AG09319 (cell line): ENCODE measurements around the gene C1orf94.
"Not testable (repeated sequence)": the region's sequence is repeated elsewhere in the genome, so short reads cannot be mapped to it uniquely, and the experiment has no call there.

Experiments used
- DNase-seq: peaks from one replicate; pipeline ENCODE4 v3.0.0-alpha.2; 2010; ENCODE audit warnings: low read depth; ENCODE audit errors: extremely low read depth
- TF ChIP-seq, protein P1 (sequence below): IDR thresholded peaks from 2 replicates; pipeline ENCODE4 v1.5.1; 2011; ENCODE audit warnings: low read depth, mild to moderate bottlenecking, inconsistent platforms, low read length, moderate library complexity

The C1orf94 gene

DNA sequence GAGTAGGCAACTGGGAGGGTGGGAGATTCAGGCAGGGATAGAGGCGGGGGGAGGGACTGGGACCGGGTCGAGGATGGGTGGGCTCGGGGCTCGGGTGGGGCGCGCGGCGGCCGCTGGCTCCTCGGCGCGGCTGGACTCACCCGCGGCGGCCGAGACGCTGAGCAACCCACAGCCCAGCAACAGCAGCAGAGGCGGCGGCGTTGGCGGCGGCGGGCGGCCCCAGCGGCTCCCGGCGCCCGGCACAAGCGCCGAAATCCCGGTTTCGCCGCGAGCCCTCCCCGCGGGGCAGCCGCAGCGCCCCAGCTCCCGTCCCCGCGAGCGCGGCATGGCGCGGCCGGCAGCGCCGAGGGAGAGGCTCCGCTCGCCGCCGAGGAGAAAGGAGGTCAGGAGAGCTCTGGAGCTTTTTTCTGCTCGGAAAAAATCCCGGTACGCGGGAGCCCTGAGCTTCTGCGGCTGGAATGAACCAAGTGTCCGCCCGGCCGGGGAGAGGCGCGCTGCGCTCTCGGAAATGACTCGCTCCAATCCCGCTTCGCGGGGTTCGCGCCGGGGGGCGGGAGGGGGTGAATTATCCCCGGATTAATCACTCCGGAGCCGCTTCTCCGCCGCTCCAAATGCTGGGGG lies 11.8 kb upstream of the C1orf94 start, which contains the start of gene CSMD2:
Gene CSMD2 (minus strand): TSS at position 460 of the 621 bp plus-strand sequence. CDS start 133 bp downstream, at position 327.
- TF ChIP-seq, protein P1, sequence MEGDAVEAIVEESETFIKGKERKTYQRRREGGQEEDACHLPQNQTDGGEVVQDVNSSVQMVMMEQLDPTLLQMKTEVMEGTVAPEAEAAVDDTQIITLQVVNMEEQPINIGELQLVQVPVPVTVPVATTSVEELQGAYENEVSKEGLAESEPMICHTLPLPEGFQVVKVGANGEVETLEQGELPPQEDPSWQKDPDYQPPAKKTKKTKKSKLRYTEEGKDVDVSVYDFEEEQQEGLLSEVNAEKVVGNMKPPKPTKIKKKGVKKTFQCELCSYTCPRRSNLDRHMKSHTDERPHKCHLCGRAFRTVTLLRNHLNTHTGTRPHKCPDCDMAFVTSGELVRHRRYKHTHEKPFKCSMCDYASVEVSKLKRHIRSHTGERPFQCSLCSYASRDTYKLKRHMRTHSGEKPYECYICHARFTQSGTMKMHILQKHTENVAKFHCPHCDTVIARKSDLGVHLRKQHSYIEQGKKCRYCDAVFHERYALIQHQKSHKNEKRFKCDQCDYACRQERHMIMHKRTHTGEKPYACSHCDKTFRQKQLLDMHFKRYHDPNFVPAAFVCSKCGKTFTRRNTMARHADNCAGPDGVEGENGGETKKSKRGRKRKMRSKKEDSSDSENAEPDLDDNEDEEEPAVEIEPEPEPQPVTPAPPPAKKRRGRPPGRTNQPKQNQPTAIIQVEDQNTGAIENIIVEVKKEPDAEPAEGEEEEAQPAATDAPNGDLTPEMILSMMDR: no peak; the same call in 1 of the 2 replicates
- DNase-seq: peak; percentile 14

DNA sequence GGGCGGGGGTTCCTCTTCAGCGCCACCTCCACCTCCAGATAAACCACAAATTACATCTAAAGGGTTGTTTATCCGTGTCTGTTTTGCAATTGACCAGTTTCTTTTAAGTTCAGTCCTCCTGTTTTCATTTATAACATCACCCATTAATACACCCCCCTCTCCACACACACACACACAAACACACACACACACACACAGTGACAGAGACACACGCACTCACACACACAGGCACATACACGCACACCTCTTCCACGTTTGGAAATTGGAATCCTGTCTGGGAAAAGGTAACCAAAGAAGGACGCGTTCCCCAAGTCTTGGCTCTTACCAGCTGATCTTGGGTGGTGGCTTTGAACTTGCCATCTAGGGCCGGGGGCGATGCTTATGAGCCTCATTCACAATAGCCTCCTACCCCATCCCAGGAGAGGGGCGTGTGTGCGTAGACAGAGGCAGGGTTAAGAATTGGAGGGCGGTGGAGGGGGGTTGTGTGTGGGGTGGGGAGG lies 11.2 kb upstream of the C1orf94 start:
- no peak for DNase-seq
- TF ChIP-seq, protein P1: no peak

DNA sequence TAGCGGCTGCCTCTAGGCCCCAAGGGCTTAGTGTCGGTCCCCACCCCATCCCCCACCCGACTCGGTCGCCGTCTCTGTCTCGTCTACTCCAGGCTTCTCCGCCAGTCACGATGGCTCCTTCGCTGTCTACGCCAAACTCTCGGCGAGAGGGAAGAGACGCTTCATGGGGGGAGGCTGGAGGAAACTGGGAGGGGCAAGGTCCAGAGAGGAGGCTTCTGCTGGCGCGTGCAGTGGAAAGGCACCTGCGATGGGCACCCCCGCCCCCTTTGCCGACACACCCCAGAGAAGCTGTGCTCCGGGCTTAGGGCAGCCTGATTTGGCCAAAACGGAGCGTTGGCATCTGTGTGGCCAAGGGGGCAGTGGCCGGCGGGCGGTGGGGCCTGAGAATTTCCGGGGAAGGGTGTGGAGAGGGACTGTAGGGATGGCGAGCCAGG lies 10.5 kb upstream of the C1orf94 start:
- no peak for DNase-seq
- TF ChIP-seq, protein P1: no peak

GRCh38 chr1:34166625-34167361 lies 9.9 kb upstream of the C1orf94 start:
- TF ChIP-seq, protein P1: no peak
- no peak for DNase-seq

DNA sequence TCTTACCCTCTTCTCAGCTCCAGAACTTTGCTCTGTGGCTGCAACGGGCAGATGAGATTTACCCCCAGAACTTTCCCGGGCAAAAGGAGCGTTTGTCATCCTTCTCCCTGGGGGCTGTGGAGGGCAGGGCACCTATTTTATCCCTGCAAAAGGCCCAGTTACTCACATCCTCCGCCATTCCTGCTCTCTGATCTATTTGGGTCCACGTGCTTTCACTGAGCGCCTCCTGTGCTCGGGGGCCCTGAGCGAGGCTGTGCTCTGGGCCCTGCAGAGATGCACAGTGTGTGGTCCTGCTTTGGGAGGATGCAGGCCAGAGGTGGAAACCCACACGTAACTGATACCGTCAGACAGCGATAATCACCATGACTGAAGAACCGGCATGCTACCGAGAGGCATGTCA lies 9.3 kb upstream of the C1orf94 start:
- no peak for DNase-seq
- TF ChIP-seq, protein P1: no peak

DNA sequence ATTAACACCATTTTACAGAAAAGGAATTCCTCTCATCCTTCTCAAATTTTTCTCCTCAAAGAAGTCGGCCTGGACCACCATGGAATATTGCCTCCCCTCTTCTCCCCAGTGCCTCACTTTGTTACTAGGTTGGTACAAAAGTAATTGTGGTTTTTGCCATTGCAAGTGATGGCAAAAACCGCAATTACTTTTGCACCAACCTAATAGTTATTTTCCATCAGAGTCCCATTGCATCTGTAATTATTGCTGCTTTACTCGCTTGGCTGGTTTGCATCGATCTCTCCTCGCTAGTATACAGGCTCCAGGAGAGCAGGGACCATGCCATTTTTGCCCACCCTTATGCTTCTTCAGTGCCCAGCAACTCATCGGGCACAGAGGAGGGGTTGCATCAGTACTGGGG lies 963 bp upstream of the C1orf94 start:
- TF ChIP-seq, protein P1: no peak
- no peak for DNase-seq

DNA sequence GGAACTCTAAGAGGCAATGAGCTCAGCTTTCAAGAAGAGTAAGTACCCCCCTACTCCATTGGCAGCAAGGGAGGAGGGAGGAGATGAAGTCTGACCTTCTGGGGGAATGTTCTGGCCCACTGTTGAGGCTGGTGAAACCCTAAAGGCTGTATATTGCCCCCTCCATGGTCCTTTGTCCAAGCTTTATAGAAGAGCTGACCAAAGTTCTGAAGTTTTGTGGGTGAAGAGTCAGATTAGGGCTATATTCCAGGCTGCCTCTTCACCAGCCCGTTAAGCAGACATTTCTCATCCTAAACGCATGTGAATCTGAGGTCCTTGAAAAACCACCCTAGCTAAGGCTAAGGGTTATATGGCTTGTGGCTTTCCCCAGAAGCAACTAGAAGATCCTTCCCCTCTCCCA lies 1.4 kb downstream of the C1orf94 start:
- no peak for DNase-seq
- TF ChIP-seq, protein P1: no peak

DNA sequence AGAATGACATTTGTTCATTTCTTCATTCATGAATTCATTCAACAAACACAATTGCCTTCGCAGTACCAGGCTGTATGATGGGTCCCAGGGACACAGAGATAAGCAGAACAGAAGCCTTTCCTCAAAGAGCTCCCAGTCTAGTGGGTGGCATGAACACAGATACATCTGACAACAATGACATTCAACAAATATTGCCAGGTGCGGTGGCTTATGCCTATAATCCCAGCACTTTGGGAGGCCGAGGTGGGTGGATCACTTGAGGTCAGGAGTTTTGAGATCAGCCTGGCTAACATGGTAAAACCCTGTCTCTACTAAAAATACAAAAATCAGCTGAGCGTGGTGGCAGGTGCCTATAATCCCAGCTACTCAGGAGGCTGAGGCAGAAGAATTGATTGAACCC lies 6.7 kb downstream of the C1orf94 start:
- DNase-seq: not testable (repeated sequence)
